ENCODE data around the gene SPAG9.
A peak's percentile ranks its signal among the peaks of the same experiment; 100 is the strongest.

The SPAG9 gene

DNA sequence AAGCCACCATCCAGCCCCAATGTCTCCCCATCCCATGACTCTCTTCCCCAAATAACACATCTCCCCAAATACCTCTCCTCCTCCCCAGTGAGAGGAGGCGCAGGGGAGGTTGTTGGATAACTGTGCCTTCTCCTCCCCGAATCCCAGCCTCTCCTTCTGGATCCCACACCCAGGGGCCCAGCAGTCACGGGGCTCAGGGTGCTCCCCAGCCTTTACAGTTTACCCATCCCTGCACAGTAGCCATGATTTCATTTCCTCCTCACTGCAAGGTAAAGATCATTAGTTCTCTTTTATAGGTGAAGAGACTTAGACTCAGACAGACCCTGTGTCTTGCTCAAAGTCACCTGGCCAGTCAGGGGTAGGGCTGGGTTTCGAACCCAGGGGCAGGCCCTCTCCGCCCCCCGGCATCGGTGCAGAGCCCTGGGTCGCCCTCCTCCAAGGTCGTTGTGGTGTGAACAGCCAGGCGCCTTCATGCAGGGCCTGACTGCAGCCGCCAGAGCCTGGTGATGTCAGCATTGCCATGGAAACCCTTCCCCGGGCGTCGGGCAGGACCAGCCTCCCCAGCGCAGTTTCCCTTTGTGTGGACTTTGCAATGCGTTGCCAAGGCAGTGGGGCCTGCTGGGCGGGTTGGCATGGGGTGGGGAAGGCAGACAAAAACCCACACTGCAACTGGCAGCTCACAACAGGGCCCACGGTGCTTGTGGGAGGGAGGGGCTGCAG lies 201.2 kb downstream of the SPAG9 start:
- Histone ChIP-seq H3K36me3 (ENCODE audit: control insufficient read depth in 2 of 2, insufficient read depth in 1 of 2, low read length in 2 of 2) (no peaks in the 10 kb centered on the region), H3K4me1 (ENCODE audit: control insufficient read depth, insufficient read depth, low read length) (peaks cover 2% of the 10 kb centered on the region), H3K9me3 (ENCODE audit: control insufficient read depth, insufficient read depth, low read depth, low read length) (no peaks in the 10 kb centered on the region), H3K4me3 (ENCODE audit: low read depth, low read length) (no peak overlapping the region), H3K27ac (ENCODE audit: extremely low read depth, low read depth, low read length) (no peak overlapping the region)
- CTCF ChIA-PET, result interaction anchor here (1.0 to 1.2 kb wide), 2 partner anchors 8 to 14 kb away, joined by 3 read pairs; no protein-coding TSS in a partner anchor
- POLR2A ChIA-PET, result interaction anchor here (1.5 kb wide), 1 partner anchor 53 kb away, joined by 12 read pairs; the partner anchor contains the start of gene TOB1
- TF ChIP-seq, protein P1, sequence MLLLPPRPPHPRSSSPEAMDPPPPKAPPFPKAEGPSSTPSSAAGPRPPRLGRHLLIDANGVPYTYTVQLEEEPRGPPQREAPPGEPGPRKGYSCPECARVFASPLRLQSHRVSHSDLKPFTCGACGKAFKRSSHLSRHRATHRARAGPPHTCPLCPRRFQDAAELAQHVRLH (tag by site-specific recombination; IDR thresholded peaks at IDR 0.05), result no peak
- TF ChIP-seq ZNF600 (tag by site-specific recombination; IDR thresholded peaks at IDR 0.05) (peak; percentile 69), GLI4 (tag by site-specific recombination; IDR thresholded peaks at IDR 0.05) (no peak), ZBTB20 (tag by site-specific recombination; IDR thresholded peaks at IDR 0.05) (peak; percentile 73), ZNF292 (tag by site-specific recombination; IDR thresholded peaks at IDR 0.05; ENCODE audit: borderline replicate concordance, low read depth) (no peak), MZF1 (tag by site-specific recombination; IDR thresholded peaks at IDR 0.05; ENCODE audit: borderline replicate concordance) (no peak), SP7 (tag by site-specific recombination; IDR thresholded peaks at IDR 0.05) (0 out of 2 replicates have a peak, but pooled peaks have one; percentile 13), ZFP41 (tag by site-specific recombination; IDR thresholded peaks at IDR 0.05; ENCODE audit: borderline replicate concordance) (no peak), SP2 (tag by site-specific recombination; IDR thresholded peaks at IDR 0.05) (0 out of 2 replicates have a peak, but pooled peaks have one; percentile 14), ZNF155 (tag by site-specific recombination; IDR thresholded peaks at IDR 0.05) (no peak), KLF10 (tag by site-specific recombination; IDR thresholded peaks at IDR 0.05) (no peak), IKZF3 (tag by site-specific recombination; IDR thresholded peaks at IDR 0.05) (no peak), ZNF677 (tag by site-specific recombination; IDR thresholded peaks at IDR 0.05) (no peak), ZNF558 (tag by site-specific recombination; IDR thresholded peaks at IDR 0.05) (no peak), ZNF366 (tag by site-specific recombination; conservative IDR thresholded peaks at IDR 0.05) (no peak), OVOL3 (tag by site-specific recombination; IDR thresholded peaks at IDR 0.05) (no peak), OSR2 (tag by site-specific recombination; IDR thresholded peaks at IDR 0.05) (0 out of 2 replicates have a peak, but pooled peaks have one; percentile 22), ZNF404 (tag by site-specific recombination; IDR thresholded peaks at IDR 0.05) (no peak), ZFP69B (tag by site-specific recombination; IDR thresholded peaks at IDR 0.05) (no peak), ZNF335 (tag by site-specific recombination; conservative IDR thresholded peaks at IDR 0.05) (peak; percentile 63)
- TF ChIP-seq, protein P2, sequence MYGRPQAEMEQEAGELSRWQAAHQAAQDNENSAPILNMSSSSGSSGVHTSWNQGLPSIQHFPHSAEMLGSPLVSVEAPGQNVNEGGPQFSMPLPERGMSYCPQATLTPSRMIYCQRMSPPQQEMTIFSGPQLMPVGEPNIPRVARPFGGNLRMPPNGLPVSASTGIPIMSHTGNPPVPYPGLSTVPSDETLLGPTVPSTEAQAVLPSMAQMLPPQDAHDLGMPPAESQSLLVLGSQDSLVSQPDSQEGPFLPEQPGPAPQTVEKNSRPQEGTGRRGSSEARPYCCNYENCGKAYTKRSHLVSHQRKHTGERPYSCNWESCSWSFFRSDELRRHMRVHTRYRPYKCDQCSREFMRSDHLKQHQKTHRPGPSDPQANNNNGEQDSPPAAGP (tag by site-specific recombination; IDR thresholded peaks at IDR 0.05), result peak; percentile 7; the same call in 1 of the 2 replicates
- TF ChIP-seq, protein P3, sequence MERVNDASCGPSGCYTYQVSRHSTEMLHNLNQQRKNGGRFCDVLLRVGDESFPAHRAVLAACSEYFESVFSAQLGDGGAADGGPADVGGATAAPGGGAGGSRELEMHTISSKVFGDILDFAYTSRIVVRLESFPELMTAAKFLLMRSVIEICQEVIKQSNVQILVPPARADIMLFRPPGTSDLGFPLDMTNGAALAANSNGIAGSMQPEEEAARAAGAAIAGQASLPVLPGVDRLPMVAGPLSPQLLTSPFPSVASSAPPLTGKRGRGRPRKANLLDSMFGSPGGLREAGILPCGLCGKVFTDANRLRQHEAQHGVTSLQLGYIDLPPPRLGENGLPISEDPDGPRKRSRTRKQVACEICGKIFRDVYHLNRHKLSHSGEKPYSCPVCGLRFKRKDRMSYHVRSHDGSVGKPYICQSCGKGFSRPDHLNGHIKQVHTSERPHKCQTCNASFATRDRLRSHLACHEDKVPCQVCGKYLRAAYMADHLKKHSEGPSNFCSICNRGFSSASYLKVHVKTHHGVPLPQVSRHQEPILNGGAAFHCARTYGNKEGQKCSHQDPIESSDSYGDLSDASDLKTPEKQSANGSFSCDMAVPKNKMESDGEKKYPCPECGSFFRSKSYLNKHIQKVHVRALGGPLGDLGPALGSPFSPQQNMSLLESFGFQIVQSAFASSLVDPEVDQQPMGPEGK (tag by site-specific recombination; IDR thresholded peaks at IDR 0.05), result peak; percentile 66
- TF ChIP-seq, protein P4, sequence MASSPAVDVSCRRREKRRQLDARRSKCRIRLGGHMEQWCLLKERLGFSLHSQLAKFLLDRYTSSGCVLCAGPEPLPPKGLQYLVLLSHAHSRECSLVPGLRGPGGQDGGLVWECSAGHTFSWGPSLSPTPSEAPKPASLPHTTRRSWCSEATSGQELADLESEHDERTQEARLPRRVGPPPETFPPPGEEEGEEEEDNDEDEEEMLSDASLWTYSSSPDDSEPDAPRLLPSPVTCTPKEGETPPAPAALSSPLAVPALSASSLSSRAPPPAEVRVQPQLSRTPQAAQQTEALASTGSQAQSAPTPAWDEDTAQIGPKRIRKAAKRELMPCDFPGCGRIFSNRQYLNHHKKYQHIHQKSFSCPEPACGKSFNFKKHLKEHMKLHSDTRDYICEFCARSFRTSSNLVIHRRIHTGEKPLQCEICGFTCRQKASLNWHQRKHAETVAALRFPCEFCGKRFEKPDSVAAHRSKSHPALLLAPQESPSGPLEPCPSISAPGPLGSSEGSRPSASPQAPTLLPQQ (tag by site-specific recombination; IDR thresholded peaks at IDR 0.05), result peak; percentile 44; the same call in 1 of the 2 replicates
- TF ChIP-seq, protein P5, sequence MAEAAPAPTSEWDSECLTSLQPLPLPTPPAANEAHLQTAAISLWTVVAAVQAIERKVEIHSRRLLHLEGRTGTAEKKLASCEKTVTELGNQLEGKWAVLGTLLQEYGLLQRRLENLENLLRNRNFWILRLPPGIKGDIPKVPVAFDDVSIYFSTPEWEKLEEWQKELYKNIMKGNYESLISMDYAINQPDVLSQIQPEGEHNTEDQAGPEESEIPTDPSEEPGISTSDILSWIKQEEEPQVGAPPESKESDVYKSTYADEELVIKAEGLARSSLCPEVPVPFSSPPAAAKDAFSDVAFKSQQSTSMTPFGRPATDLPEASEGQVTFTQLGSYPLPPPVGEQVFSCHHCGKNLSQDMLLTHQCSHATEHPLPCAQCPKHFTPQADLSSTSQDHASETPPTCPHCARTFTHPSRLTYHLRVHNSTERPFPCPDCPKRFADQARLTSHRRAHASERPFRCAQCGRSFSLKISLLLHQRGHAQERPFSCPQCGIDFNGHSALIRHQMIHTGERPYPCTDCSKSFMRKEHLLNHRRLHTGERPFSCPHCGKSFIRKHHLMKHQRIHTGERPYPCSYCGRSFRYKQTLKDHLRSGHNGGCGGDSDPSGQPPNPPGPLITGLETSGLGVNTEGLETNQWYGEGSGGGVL (tag by site-specific recombination; IDR thresholded peaks at IDR 0.05), result no peak
- TF ChIP-seq, protein P6, sequence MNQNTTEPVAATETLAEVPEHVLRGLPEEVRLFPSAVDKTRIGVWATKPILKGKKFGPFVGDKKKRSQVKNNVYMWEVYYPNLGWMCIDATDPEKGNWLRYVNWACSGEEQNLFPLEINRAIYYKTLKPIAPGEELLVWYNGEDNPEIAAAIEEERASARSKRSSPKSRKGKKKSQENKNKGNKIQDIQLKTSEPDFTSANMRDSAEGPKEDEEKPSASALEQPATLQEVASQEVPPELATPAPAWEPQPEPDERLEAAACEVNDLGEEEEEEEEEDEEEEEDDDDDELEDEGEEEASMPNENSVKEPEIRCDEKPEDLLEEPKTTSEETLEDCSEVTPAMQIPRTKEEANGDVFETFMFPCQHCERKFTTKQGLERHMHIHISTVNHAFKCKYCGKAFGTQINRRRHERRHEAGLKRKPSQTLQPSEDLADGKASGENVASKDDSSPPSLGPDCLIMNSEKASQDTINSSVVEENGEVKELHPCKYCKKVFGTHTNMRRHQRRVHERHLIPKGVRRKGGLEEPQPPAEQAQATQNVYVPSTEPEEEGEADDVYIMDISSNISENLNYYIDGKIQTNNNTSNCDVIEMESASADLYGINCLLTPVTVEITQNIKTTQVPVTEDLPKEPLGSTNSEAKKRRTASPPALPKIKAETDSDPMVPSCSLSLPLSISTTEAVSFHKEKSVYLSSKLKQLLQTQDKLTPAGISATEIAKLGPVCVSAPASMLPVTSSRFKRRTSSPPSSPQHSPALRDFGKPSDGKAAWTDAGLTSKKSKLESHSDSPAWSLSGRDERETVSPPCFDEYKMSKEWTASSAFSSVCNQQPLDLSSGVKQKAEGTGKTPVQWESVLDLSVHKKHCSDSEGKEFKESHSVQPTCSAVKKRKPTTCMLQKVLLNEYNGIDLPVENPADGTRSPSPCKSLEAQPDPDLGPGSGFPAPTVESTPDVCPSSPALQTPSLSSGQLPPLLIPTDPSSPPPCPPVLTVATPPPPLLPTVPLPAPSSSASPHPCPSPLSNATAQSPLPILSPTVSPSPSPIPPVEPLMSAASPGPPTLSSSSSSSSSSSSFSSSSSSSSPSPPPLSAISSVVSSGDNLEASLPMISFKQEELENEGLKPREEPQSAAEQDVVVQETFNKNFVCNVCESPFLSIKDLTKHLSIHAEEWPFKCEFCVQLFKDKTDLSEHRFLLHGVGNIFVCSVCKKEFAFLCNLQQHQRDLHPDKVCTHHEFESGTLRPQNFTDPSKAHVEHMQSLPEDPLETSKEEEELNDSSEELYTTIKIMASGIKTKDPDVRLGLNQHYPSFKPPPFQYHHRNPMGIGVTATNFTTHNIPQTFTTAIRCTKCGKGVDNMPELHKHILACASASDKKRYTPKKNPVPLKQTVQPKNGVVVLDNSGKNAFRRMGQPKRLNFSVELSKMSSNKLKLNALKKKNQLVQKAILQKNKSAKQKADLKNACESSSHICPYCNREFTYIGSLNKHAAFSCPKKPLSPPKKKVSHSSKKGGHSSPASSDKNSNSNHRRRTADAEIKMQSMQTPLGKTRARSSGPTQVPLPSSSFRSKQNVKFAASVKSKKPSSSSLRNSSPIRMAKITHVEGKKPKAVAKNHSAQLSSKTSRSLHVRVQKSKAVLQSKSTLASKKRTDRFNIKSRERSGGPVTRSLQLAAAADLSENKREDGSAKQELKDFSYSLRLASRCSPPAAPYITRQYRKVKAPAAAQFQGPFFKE (tag by site-specific recombination; IDR thresholded peaks at IDR 0.05; ENCODE audit: borderline replicate concordance), result no peak
